Muscle of leg (tissue), 11 donors: ENCODE results near the gene PRKG2. TPM values are rescaled to one million over a fixed set of nuclear protein-coding genes. Genes with fewer than 3 reads are reported as not detected.
"Not testable (repeated sequence)": the region's sequence is repeated elsewhere in the genome, so short reads cannot be mapped to it uniquely, and the experiment has no call there.

Source experiments
- DNase-seq: peaks from one replicate; pipeline ENCODE4 v3.0.0; 2013
- H3K27ac ChIP-seq: one replicate; pipeline ENCODE4 v1.5.1; 2013; ENCODE audit warnings: mild to moderate bottlenecking, low read length, control low read depth
- H3K27me3 ChIP-seq: one replicate; pipeline ENCODE4 v1.6.1; 2013; ENCODE audit warnings: low read length; ENCODE audit not compliant: control insufficient read depth, insufficient read depth
- H3K36me3 ChIP-seq: one replicate; pipeline ENCODE4 v1.6.1; 2013; ENCODE audit warnings: low read length; ENCODE audit not compliant: control insufficient read depth, insufficient read depth
- H3K4me1 ChIP-seq: one replicate; pipeline ENCODE4 v1.6.1; 2013; ENCODE audit warnings: low read length; ENCODE audit not compliant: control insufficient read depth, insufficient read depth
- H3K4me3 ChIP-seq: one replicate; pipeline ENCODE4 v1.5.1; 2013; ENCODE audit warnings: low read length, control low read depth
- H3K9me3 ChIP-seq: replicated peaks from 2 replicates; pipeline ENCODE4 v1.6.1; 2013; ENCODE audit warnings: low read depth, low read length; ENCODE audit not compliant: control insufficient read depth
- WGBS: methylation state at CpG from one replicate; pipeline ENCODE4 v1.1.5; 2013; ENCODE audit warnings: missing lambda C conversion rate; ENCODE audit not compliant: insufficient coverage; 5-methylcytosine and 5-hydroxymethylcytosine counted together
- polyA plus RNA-seq, 8 donors: library from polyadenylated mRNA; unstranded; fragments of 120-200 nt; gene quantifications; one replicate each; pipeline versions ENCODE4 v1.2.1 to v1.2.3, GENCODE V29; 2013; ENCODE audit warnings: inconsistent platforms in 1 of 8, low replicate concordance in 1 of 8; ENCODE audit not compliant: insufficient read length in 8 of 8, insufficient read depth in 1 of 8
- total RNA-seq: library from RNA; stranded (reverse); fragments of 120-200 nt; gene quantifications from one replicate; pipeline ENCODE4 v1.2.4, GENCODE V29; 2013

Gene PRKG2
- total and polyA plus RNA-seq, 9 donors, result 0.08 to 3.3 (median 0.84) TPM

- H3K9me3 ChIP-seq, result no peaks in the 10 kb centered on the region
- no peaks in the 10 kb centered on the region for H3K4me1 ChIP-seq
- H3K27me3 ChIP-seq, result no peaks in the 10 kb centered on the region
- no CpG with 5 or more reads among the region's 3 CpGs for WGBS
- no peak for DNase-seq
- no peak overlapping the region for H3K4me3 ChIP-seq
- no peak overlapping the region for H3K27ac ChIP-seq
- H3K36me3 ChIP-seq, result no peaks in the 10 kb centered on the region
Observed at GRCh38 chr4:81164126-81164525, 50.9 kb downstream of the PRKG2 start.

- Histone ChIP-seq H3K27ac (no peak overlapping the region), H3K36me3 (no peaks in the 10 kb centered on the region), H3K9me3 (no peaks in the 10 kb centered on the region), H3K27me3 (no peaks in the 10 kb centered on the region), H3K4me1 (no peaks in the 10 kb centered on the region), H3K4me3 (no peak overlapping the region)
- no CpG with 5 or more reads among the region's 4 CpGs for WGBS
- no peak for DNase-seq
Observed at GRCh38 chr4:81162752-81163458, 52.1 kb downstream of the PRKG2 start.

GRCh38 chr4:81153714-81154323, 61.2 kb downstream of the PRKG2 start:
- DNase-seq, H3K27ac ChIP-seq, H3K4me1 ChIP-seq, H3K36me3 ChIP-seq, H3K4me3 ChIP-seq, H3K27me3 ChIP-seq, H3K9me3 ChIP-seq: not testable (repeated sequence)
- WGBS, result 67% methylated on average over 23 of the region's 30 CpGs

- H3K27me3 ChIP-seq, result no peaks in the 10 kb centered on the region
- no peaks in the 10 kb centered on the region for H3K9me3 ChIP-seq
- H3K27ac ChIP-seq, result no peak overlapping the region
- DNase-seq, result no peak
- WGBS, result no CpG with 5 or more reads among the region's 1 CpG
- H3K4me3 ChIP-seq, result no peak overlapping the region
- no peaks in the 10 kb centered on the region for H3K4me1 ChIP-seq
- H3K36me3 ChIP-seq, result no peaks in the 10 kb centered on the region
Observed at GRCh38 chr4:81152839-81153713, 61.9 kb downstream of the PRKG2 start.

DNA sequence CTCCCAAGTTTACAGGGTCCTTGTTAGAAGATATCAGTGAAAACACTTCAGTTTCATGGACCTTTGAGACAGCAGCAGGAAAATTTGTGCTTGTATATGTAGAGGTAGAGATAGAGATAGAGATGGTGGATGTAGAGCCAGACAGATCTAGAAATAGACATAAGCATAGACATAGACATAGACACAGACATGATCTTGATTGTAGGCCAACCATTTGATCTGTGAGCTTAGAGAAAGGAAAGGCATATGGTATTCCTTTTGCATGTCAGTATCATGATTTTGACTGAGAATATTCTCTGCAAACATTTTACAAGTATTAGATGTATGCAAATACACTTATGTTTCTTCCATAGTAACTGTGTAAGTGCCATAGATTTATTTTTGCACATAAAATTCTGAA, 65.0 kb downstream of the PRKG2 start:
- Histone ChIP-seq H3K4me3 (no peak overlapping the region), H3K9me3 (no peaks in the 10 kb centered on the region), H3K27ac (no peak overlapping the region), H3K4me1 (no peaks in the 10 kb centered on the region), H3K36me3 (no peaks in the 10 kb centered on the region), H3K27me3 (no peaks in the 10 kb centered on the region)
- no peak for DNase-seq

- 80% methylated on average over 1 of the region's 6 CpGs for WGBS
- no peaks in the 10 kb centered on the region for H3K36me3 ChIP-seq
- H3K9me3 ChIP-seq, result no peaks in the 10 kb centered on the region
- H3K27ac ChIP-seq, result no peak overlapping the region
- H3K4me3 ChIP-seq, result no peak overlapping the region
- DNase-seq, result no peak
- H3K4me1 ChIP-seq, result no peaks in the 10 kb centered on the region
- no peaks in the 10 kb centered on the region for H3K27me3 ChIP-seq
Observed at GRCh38 chr4:81148576-81148975, 66.4 kb downstream of the PRKG2 start.

GRCh38 chr4:81146466-81146865, 68.6 kb downstream of the PRKG2 start:
- no peak overlapping the region for H3K4me3 ChIP-seq
- no peaks in the 10 kb centered on the region for H3K4me1 ChIP-seq
- no peaks in the 10 kb centered on the region for H3K9me3 ChIP-seq
- no peaks in the 10 kb centered on the region for H3K36me3 ChIP-seq
- H3K27ac ChIP-seq, result no peak overlapping the region
- H3K27me3 ChIP-seq, result no peaks in the 10 kb centered on the region
- no peak for DNase-seq

DNA sequence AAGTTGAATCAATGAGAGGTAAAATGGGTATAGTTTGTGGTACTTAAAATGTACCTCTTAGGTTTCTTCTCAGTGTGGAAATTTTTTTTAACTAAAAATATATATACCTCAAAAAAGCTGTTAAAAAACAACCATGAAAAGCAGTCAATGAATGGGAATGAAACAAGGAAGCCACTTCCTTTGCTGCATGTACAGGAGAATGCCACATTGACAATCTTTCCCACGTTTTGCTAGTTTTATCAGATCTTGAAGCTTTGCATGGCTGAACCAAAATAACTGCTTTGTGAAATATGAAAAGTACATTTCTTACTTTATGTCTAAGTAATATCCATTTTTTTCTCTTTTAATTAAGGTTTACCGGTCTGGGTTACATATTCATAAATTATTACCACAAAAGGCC, 71.8 kb downstream of the PRKG2 start:
- no peaks in the 10 kb centered on the region for H3K36me3 ChIP-seq
- H3K4me1 ChIP-seq, result no peaks in the 10 kb centered on the region
- no peak overlapping the region for H3K4me3 ChIP-seq
- no peaks in the 10 kb centered on the region for H3K27me3 ChIP-seq
- DNase-seq, result no peak
- WGBS, result no CpG with 5 or more reads among the region's 2 CpGs
- H3K9me3 ChIP-seq, result no peaks in the 10 kb centered on the region
- H3K27ac ChIP-seq, result no peak overlapping the region

GRCh38 chr4:81142744-81143143, 72.3 kb downstream of the PRKG2 start:
- 14% methylated on average over 1 of the region's 7 CpGs for WGBS
- H3K4me1 ChIP-seq, result no peaks in the 10 kb centered on the region
- H3K9me3 ChIP-seq, result no peaks in the 10 kb centered on the region
- no peaks in the 10 kb centered on the region for H3K36me3 ChIP-seq
- no peak overlapping the region for H3K4me3 ChIP-seq
- H3K27ac ChIP-seq, result no peak overlapping the region
- no peaks in the 10 kb centered on the region for H3K27me3 ChIP-seq
- DNase-seq, result peak; percentile 50

GRCh38 chr4:81137894-81138293, 77.1 kb downstream of the PRKG2 start:
- no CpG with 5 or more reads among the region's 4 CpGs for WGBS
- no peaks in the 10 kb centered on the region for H3K4me1 ChIP-seq
- H3K9me3 ChIP-seq, result no peaks in the 10 kb centered on the region
- no peaks in the 10 kb centered on the region for H3K27me3 ChIP-seq
- H3K27ac ChIP-seq, result no peak overlapping the region
- H3K36me3 ChIP-seq, result no peaks in the 10 kb centered on the region
- H3K4me3 ChIP-seq, result no peak overlapping the region
- DNase-seq, result no peak
